BJ (cell line): ENCODE data around the gene FAM47E. TPM values are rescaled to one million over a fixed set of nuclear protein-coding genes. Genes with fewer than 3 reads are reported as not detected.
A peak's percentile ranks its signal among the peaks of the same experiment; 100 is the strongest.

Experiments
- CTCF ChIA-PET: fragments of 350-600 bp; formaldehyde crosslinking; extraction: SDS; loops from one replicate; lab custom pipeline; 2021; ENCODE audit warnings: antibody characterized with exemption, inconsistent platforms; lab: Yijun Ruan, JAX
- POLR2A ChIA-PET: fragments of 300-600 bp; sonication (Branson Sonifier 250); formaldehyde crosslinking; extraction: SDS; loops from one replicate; lab custom pipeline; 2021; ENCODE audit warnings: antibody characterized with exemption; lab: Charles Lee
- DNase-seq: peaks from one replicate; pipeline ENCODE4 v3.0.0-alpha.2; 2011; ENCODE audit warnings: low read depth
- H3K27me3 ChIP-seq: 2 replicates; pipeline ENCODE4 v1.6.0; 2011; ENCODE audit warnings: low read length; ENCODE audit not compliant: control insufficient read depth, insufficient read depth
- H3K36me3 ChIP-seq: 2 replicates; pipeline ENCODE4 v1.5.1; 2011; ENCODE audit warnings: low read length; ENCODE audit not compliant: control insufficient read depth, insufficient read depth
- H3K4me3 ChIP-seq: 2 replicates; pipeline ENCODE4 v1.5.1; 2011; ENCODE audit warnings: low read depth, mild to moderate bottlenecking, control low read depth, low read length
- CTCF ChIP-seq: IDR thresholded peaks from 2 replicates; pipeline ENCODE4 v1.5.1; 2011; ENCODE audit warnings: low read depth, mild to moderate bottlenecking, control low read depth, inconsistent platforms, low read length, moderate library complexity; ENCODE audit not compliant: insufficient read depth
- polyA plus RNA-seq: library from polyadenylated mRNA; depleted of rRNA; stranded (reverse); fragments of >200 nt; gene quantifications from 2 replicates; pipeline ENCODE4 v1.2.3, GENCODE V29; 2011

FAM47E gene
- polyA plus RNA-seq, 1 experiment = 0.05 TPM

GRCh38 chr4:76307660-76308014 is 56.1 kb downstream of the FAM47E start:
- ChIA-PET POLR2A (interaction anchor here (0.6 to 0.9 kb wide), 2 partner anchors 84 to 113 kb away, joined by 3 read pairs; partner anchors contain the start of gene CCDC158), CTCF (interaction anchor here (0.9 to 3.9 kb wide), 9 partner anchors 11 to 127 kb away, joined by 3 to 44 read pairs (median 3); no protein-coding TSS in a partner anchor)
- no peak for TF ChIP-seq CTCF
- H3K36me3 ChIP-seq = peaks cover 6% of the 10 kb centered on the region
- no peaks in the 10 kb centered on the region for H3K27me3 ChIP-seq
- peak overlapping the region; percentile 87 for H3K4me3 ChIP-seq
- no peak for DNase-seq

- no peak overlapping the region for H3K4me3 ChIP-seq
- POLR2A ChIA-PET = no interaction called here
- peaks cover 6% of the 10 kb centered on the region for H3K36me3 ChIP-seq
- no peak for TF ChIP-seq CTCF
- H3K27me3 ChIP-seq = no peaks in the 10 kb centered on the region
- CTCF ChIA-PET = interaction anchor here (1.4 to 3.9 kb wide), 2 partner anchors 124 to 128 kb away, joined by 3 to 44 read pairs; no protein-coding TSS in a partner anchor
- DNase-seq = no peak
Observed at GRCh38 chr4:76308548-76308947, 57.0 kb downstream of the FAM47E start.

GRCh38 chr4:76309939-76310550 is 58.5 kb downstream of the FAM47E start:
- TF ChIP-seq CTCF = no peak
- CTCF ChIA-PET = no interaction called here
- H3K4me3 ChIP-seq = no peak overlapping the region
- POLR2A ChIA-PET = no interaction called here
- H3K36me3 ChIP-seq = peaks cover 6% of the 10 kb centered on the region
- no peak for DNase-seq
- H3K27me3 ChIP-seq = no peaks in the 10 kb centered on the region

DNA sequence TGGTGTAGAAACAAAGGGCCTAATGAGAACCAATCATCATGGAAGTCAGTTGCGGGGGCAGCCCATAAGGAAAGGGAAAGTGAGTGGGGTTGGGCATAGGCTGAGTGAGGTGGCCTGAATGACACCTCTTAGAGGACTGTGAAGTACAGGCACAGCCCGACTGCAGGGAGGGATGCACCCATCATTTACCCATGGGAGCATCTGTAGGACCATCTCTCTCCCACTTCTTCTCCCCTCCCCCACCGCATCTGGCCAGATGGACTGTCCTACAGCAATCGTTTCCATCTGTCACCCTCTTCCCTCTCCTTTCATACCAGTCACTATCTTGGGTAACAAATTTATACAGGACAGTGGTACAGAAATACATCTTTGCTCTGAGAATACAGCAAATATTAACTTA is 59.2 kb downstream of the FAM47E start:
- H3K4me3 ChIP-seq = no peak overlapping the region
- ChIA-PET POLR2A (no interaction called here), CTCF (no interaction called here)
- H3K36me3 ChIP-seq = peaks cover 6% of the 10 kb centered on the region
- H3K27me3 ChIP-seq = no peaks in the 10 kb centered on the region
- TF ChIP-seq CTCF = no peak
- no peak for DNase-seq

DNA sequence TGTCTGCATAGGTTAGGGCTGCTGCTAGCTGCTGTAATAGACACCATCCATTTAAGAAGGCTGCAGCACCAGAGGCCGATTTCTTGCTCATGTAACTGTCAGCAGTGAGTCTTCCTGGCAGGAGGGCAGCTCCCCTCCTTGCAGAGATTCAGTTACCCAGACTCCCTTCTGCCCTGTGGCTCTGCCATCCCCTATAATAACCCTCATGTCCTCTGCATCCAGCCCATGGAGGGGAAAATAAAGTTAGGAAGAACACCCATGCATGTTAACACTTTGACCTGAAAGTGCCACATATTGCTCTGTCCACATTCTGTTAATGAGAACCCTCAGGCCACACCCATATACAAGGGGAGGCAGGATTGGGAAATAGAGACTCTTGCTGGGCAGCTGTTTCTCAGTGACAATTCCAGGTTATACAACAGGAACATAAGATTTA is 60.4 kb downstream of the FAM47E start:
- ChIA-PET CTCF (interaction anchor here (1.3 kb wide), 1 partner anchor 15 kb away, joined by 4 read pairs; no protein-coding TSS in a partner anchor), POLR2A (no interaction called here)
- no peak for TF ChIP-seq CTCF
- Histone ChIP-seq H3K27me3 (no peaks in the 10 kb centered on the region), H3K36me3 (peaks cover 6% of the 10 kb centered on the region), H3K4me3 (no peak overlapping the region)
- DNase-seq = no peak
